K562 (cell line): ENCODE data around the gene NUDT9. TPM values are rescaled to one million over a fixed set of nuclear protein-coding genes. Genes with fewer than 3 reads are reported as not detected.

Experiments
- ATAC-seq: fragments of 200-7000 bp; cut with Tn5 transposase; 3 replicates; pipeline ENCODE4 v1.9.1; 2020; ENCODE audit warnings: moderate library complexity
- BruUV-seq: library from RNA; stranded (reverse); fragments of 400-500 nt; replicated peaks from 2 replicates; lab custom pipeline; 2021; lab: Mats Ljungman, UMichigan
- CTCF ChIA-PET: fragments of 300-600 bp; formaldehyde crosslinking; extraction: SDS; loops from one replicate; lab custom pipeline; 2021; ENCODE audit warnings: low intra/inter-chr PET ratio; lab: Yijun Ruan, JAX
- POLR2A ChIA-PET: fragments of 300-600, 350-650 bp; sonication (Branson Sonifier 250); formaldehyde crosslinking; extraction: SDS; loops from one replicate; lab custom pipeline; 2021; ENCODE audit warnings: antibody characterized with exemption, inconsistent platforms; lab: Yijun Ruan, JAX
- DNase-seq, 4 experiments: peaks; one replicate each; pipeline versions ENCODE4 v3.0.0 to v3.0.0-alpha.2; 2011 to 2018; ENCODE audit warnings: low spot score in 3 of 4, mixed read lengths in 3 of 4; ENCODE audit errors: extremely low read depth in 1 of 4
- FAIRE-seq: peaks from 2 replicates; lab custom pipeline; 2011; peaks lifted over from hg19 to GRCh38; lab: Jason Lieb, UNC
- H2AFZ ChIP-seq: 2 replicates; pipeline ENCODE4 v1.6.0; 2011; ENCODE audit warnings: low read depth, low read length, control low read depth, inconsistent platforms
- H3K27ac ChIP-seq: fragments of 200-600 bp; 3 replicates; pipeline ENCODE4 v1.8.0; 2011; ENCODE audit warnings: low read depth, mild to moderate bottlenecking, control low read depth, inconsistent platforms, low read length, moderate library complexity, mixed read lengths; ENCODE audit errors: extremely low read depth
- H3K27me3 ChIP-seq, 2 experiments: fragments of 300-600 bp in 1 of 2; 2 replicates in 1 of 2; 3 replicates in 1 of 2; pipeline versions ENCODE4 v1.6.0 to v1.8.0; 2011; ENCODE audit warnings: inconsistent platforms in 2 of 2, low read length in 2 of 2, mild to moderate bottlenecking in 1 of 2, mixed read lengths in 1 of 2, moderate library complexity in 1 of 2; ENCODE audit not compliant: control insufficient read depth in 2 of 2, insufficient read depth in 2 of 2
- H3K36me3 ChIP-seq: fragments of 300-600 bp; 3 replicates; pipeline ENCODE4 v1.8.0; 2011; ENCODE audit warnings: mild to moderate bottlenecking, low read length, inconsistent platforms; ENCODE audit not compliant: control insufficient read depth, insufficient read depth
- H3K4me1 ChIP-seq, 2 experiments: fragments of 200-600 bp in 1 of 2; replicated peaks in 1 of 2; 2 replicates in 1 of 2; 3 replicates in 1 of 2; pipeline versions ENCODE4 v1.5.1 to v1.8.0; 2011; ENCODE audit warnings: inconsistent platforms in 2 of 2, low read length in 2 of 2, mild to moderate bottlenecking in 1 of 2, mixed read lengths in 1 of 2, moderate library complexity in 1 of 2; ENCODE audit not compliant: control insufficient read depth in 2 of 2, insufficient read depth in 2 of 2
- H3K4me2 ChIP-seq: 2 replicates; pipeline ENCODE4 v1.6.1; 2011; ENCODE audit warnings: low read length, control low read depth, inconsistent platforms, mixed read lengths; ENCODE audit not compliant: insufficient read depth
- H3K4me3 ChIP-seq: fragments of 200-600 bp; sonication (generic), shearing (Covaris generic); 2 replicates; pipeline ENCODE4 v1.5.1; 2016; ENCODE audit warnings: control low read depth, inconsistent platforms
- H3K79me2 ChIP-seq: fragments of 200-600 bp; 3 replicates; pipeline ENCODE4 v1.8.0; 2011; ENCODE audit warnings: low read length, inconsistent platforms; ENCODE audit not compliant: control insufficient read depth, insufficient read depth
- H3K9ac ChIP-seq, 2 experiments: 2 replicates each; pipeline versions ENCODE4 v1.6.0 to v1.6.1; 2011; ENCODE audit warnings: low read depth in 2 of 2, low read length in 2 of 2, control low read depth in 1 of 2, inconsistent platforms in 1 of 2, mild to moderate bottlenecking in 1 of 2, mixed read lengths in 1 of 2; ENCODE audit not compliant: insufficient read depth in 1 of 2
- H3K9me1 ChIP-seq: one replicate; pipeline ENCODE4 v1.6.0; 2011; ENCODE audit warnings: inconsistent platforms, mild to moderate bottlenecking, low read length, moderate library complexity; ENCODE audit not compliant: control insufficient read depth, insufficient read depth
- H3K9me3 ChIP-seq: replicated peaks from 2 replicates; pipeline ENCODE4 v1.5.1; 2011; ENCODE audit warnings: low read depth, low read length, inconsistent platforms; ENCODE audit not compliant: control insufficient read depth, insufficient read depth
- H4K20me1 ChIP-seq: replicated peaks from 2 replicates; pipeline ENCODE4 v1.6.1; 2011; ENCODE audit warnings: low read length, inconsistent platforms, mixed read lengths; ENCODE audit not compliant: control insufficient read depth, insufficient read depth
- HMG20A ChIP-seq: fragments of 450-650 bp; formaldehyde crosslinking; conservative IDR thresholded peaks from 2 replicates; pipeline ENCODE4 v1.4.0; 2020; ENCODE audit warnings: mild to moderate bottlenecking, mixed read lengths
- SMC3 ChIP-seq: conservative IDR thresholded peaks from 2 replicates; pipeline ENCODE4 v1.6.1; 2011; ENCODE audit warnings: low read depth, low read length, improper control_type of control experiment; ENCODE audit not compliant: insufficient read depth
- STAT5A ChIP-seq: IDR thresholded peaks from 2 replicates; pipeline ENCODE4 v1.6.1; 2012; ENCODE audit warnings: low read length, inconsistent platforms, borderline replicate concordance
- TCF3 ChIP-seq: sonication (generic); formaldehyde crosslinking; IDR thresholded peaks from 2 replicates; pipeline ENCODE4 v1.4.0; 2020; ENCODE audit warnings: mild to moderate bottlenecking, missing genetic modification reagents
- XRCC4 ChIP-seq: IDR thresholded peaks from one replicate; pipeline ENCODE4 v1.6.1; 2011; ENCODE audit not compliant: insufficient read depth, insufficient read length; ENCODE audit errors: extremely low read depth
- ZNF766 ChIP-seq: fragments of 200-800 bp; sonication (Bioruptor generic); conservative IDR thresholded peaks from 2 replicates; pipeline ENCODE4 v1.6.1; 2016; ENCODE audit warnings: missing genetic modification characterization, missing compliant biosample characterization
- WGBS: fragments of 100-300 bp; shearing (Covaris generic); methylation state at CpG from one replicate; pipeline ENCODE4 v1.1.6; 2016; ENCODE audit warnings: low coverage, mixed read lengths; ENCODE audit not compliant: insufficient coverage; ENCODE audit errors: missing lambda C conversion rate; 5-methylcytosine and 5-hydroxymethylcytosine counted together
- in situ Hi-C: fragments of 300-500 bp; cut with MboI; formaldehyde crosslinking; loops from 4 replicates; pipeline ENCODE4 v1.15.0; 2018; ENCODE audit warnings: inconsistent platforms, mixed read lengths
- intact Hi-C: fragments of 100-400 bp; cut with micrococcal nuclease; formaldehyde crosslinking; loops from 2 replicates; pipeline ENCODE4 v1.14.2; 2022
- polyA plus RNA-seq, 8 experiments: library from polyadenylated mRNA; depleted of rRNA in 4 of 8; stranded (reverse) in 5 of 8; unstranded in 3 of 8; fragments of >200 nt; fragmentation: Nextera tagmentation in 2 of 8; fragmentation: Illumina TruSeq in 1 of 8; extraction: Ambion mirVana in 2 of 8; extraction: Trizol in 1 of 8; gene quantifications; 2 replicates each; pipeline versions ENCODE4 v1.2.1 to v1.2.3, GENCODE V29; 2011 to 2014; ENCODE audit warnings: inconsistent platforms in 1 of 8, missing spikeins in 1 of 8
- total RNA-seq, 7 experiments: library from RNA; depleted of rRNA in 6 of 7; stranded (reverse); fragments of >200 nt in 6 of 7; fragmentation: Illumina TruSeq in 2 of 7; extraction: Trizol in 2 of 7; gene quantifications; 2 replicates each; pipeline versions ENCODE4 v1.2.1 to v1.2.3, GENCODE V29; 2011 to 2021; ENCODE audit warnings: low replicate concordance in 1 of 7
- TF ChIP-seq, protein P1 (sequence below): fragments of 250-450 bp; sonication (Bioruptor Pico); IDR thresholded peaks from 2 replicates; pipeline ENCODE4 v1.4.0; 2020
- TF ChIP-seq, protein P2 (sequence below): conservative IDR thresholded peaks from 2 replicates; pipeline ENCODE4 v1.6.1; 2011; ENCODE audit warnings: low read depth, mild to moderate bottlenecking, low read length; ENCODE audit not compliant: control insufficient read depth

NUDT9 gene
- total and polyA plus RNA-seq, 9 of the 15 experiments (the other 6 are each of a cell fraction or from before 2014, with no cell fraction given): 8.5 to 20.8 (median 18.0) TPM

DNA sequence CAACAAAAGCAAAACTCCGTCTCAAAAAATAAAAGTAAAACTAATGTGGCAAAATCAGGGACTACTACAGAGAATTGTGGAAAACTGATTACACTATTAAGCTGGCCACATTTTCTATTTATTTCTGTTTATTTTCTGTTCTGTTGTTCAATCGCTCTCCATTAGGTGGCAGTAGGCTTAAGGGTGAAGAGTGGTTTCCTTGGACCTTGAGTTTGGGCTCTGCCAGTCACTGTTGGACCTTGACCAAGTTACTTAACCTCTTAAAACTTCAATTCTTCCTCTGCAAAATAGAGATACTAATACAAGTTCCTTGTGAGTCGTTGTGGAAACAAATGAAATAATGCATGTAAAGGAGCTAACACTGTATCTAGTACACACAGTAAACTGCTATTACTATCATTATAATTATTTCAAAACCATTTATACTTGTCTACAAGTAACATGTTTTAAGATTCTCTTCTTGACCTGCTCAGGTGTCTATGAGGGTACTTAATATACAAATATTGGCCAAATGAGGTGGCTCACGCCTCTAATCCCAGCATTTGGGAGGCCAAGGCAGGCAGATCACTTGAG lies 46.6 kb upstream of the NUDT9 start (continued):
- TF ChIP-seq, protein P1, sequence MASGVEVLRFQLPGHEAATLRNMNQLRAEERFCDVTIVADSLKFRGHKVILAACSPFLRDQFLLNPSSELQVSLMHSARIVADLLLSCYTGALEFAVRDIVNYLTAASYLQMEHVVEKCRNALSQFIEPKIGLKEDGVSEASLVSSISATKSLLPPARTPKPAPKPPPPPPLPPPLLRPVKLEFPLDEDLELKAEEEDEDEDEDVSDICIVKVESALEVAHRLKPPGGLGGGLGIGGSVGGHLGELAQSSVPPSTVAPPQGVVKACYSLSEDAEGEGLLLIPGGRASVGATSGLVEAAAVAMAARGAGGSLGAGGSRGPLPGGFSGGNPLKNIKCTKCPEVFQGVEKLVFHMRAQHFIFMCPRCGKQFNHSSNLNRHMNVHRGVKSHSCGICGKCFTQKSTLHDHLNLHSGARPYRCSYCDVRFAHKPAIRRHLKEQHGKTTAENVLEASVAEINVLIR (CRISPR knock-in tag): no peak
- TF ChIP-seq SMC3 (0 out of 2 replicates have a peak, but pooled peaks have one; percentile 45), ZNF766 (CRISPR knock-in tag) (peak; percentile 43; the same call in 1 of the 2 replicates)

DNA sequence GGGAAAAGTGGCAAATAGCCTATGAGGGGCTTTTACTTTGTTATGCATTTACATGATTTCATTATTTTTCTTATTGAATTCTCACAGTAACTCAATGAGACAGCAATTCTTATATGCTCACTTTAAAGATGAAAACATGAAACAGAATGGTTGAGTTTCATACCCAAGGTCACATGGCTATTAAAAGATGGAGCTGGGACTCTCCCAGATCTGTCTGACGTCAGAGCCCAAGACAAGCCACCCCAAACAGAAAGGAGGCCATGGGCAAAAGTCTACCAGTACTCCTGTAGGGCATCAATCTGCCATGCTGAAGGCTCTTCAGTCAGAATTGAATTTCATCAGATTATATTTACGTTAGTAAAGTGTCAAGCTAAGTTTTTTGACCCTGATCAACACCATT lies 44.6 kb upstream of the NUDT9 start:
- POLR2A ChIA-PET: interaction anchor here (1.4 kb wide), 1 partner anchor 13 kb away, joined by 5 read pairs; the partner anchor contains the start of gene HSD17B11
- Histone ChIP-seq H3K9me3 (no peaks in the 10 kb centered on the region), H3K9ac (no peak overlapping the region)
- TF ChIP-seq HMG20A (CRISPR knock-in tag) (no peak), XRCC4 (no peak), TCF3 (CRISPR knock-in tag) (no peak), STAT5A (no peak)
- TF ChIP-seq, protein P2, sequence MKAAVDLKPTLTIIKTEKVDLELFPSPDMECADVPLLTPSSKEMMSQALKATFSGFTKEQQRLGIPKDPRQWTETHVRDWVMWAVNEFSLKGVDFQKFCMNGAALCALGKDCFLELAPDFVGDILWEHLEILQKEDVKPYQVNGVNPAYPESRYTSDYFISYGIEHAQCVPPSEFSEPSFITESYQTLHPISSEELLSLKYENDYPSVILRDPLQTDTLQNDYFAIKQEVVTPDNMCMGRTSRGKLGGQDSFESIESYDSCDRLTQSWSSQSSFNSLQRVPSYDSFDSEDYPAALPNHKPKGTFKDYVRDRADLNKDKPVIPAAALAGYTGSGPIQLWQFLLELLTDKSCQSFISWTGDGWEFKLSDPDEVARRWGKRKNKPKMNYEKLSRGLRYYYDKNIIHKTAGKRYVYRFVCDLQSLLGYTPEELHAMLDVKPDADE: no peak
- TF ChIP-seq, all 486 proteins: peak for 0
- WGBS: 80% methylated on average over 2 of the region's 2 CpGs
- H3K4me2 ChIP-seq: no peak overlapping the region
- in situ Hi-C loops (no loop called here), intact Hi-C loops (no loop called here)
- H3K36me3 ChIP-seq: peaks cover 71% of the 10 kb centered on the region
- no peaks in the 10 kb centered on the region for H3K27me3 ChIP-seq
- BruUV-seq: TSS peak; percentile 16
- no peak overlapping the region for H3K4me3 ChIP-seq
- CTCF ChIA-PET: no interaction called here
- FAIRE-seq: no peak
- ATAC-seq: no peak
- no peaks in the 10 kb centered on the region for H3K4me1 ChIP-seq
- H4K20me1 ChIP-seq: no peaks in the 10 kb centered on the region
- peaks cover 2% of the 10 kb centered on the region for H3K9me1 ChIP-seq
- no peak overlapping the region for H3K27ac ChIP-seq
- DNase-seq: no peak
- no peak overlapping the region for H2AFZ ChIP-seq
- H3K79me2 ChIP-seq: peaks cover 8% of the 10 kb centered on the region
